GM21447 (cell line): ENCODE measurements around the gene TINCR.
"Not testable (repeated sequence)": the region's sequence is repeated elsewhere in the genome, so short reads cannot be mapped to it uniquely, and the experiment has no call there.

Source experiments
- ATAC-seq: cut with Tn5 transposase; IDR thresholded peaks from one replicate; pipeline ENCODE4 v1.9.1; 2021; ENCODE audit not compliant: unreplicated experiment

TINCR gene

GRCh38 chr19:5561559-5561958, 6.2 kb downstream of the TINCR start:
- no peak for ATAC-seq

- ATAC-seq = no peak
Observed at GRCh38 chr19:5560156-5560555, 7.6 kb downstream of the TINCR start.

GRCh38 chr19:5559804-5560133, 8.0 kb downstream of the TINCR start:
- ATAC-seq = no peak

- ATAC-seq = no peak
Observed at GRCh38 chr19:5558101-5558621, 9.6 kb downstream of the TINCR start.

GRCh38 chr19:5557691-5558090, 10.1 kb downstream of the TINCR start:
- no peak for ATAC-seq

- no peak for ATAC-seq
Observed at GRCh38 chr19:5554828-5555227, 12.9 kb downstream of the TINCR start.

- ATAC-seq = no peak
Observed at GRCh38 chr19:5553892-5554291, 13.9 kb downstream of the TINCR start.

- ATAC-seq = no peak
Observed at GRCh38 chr19:5547881-5548280, 19.9 kb downstream of the TINCR start.

- no peak for ATAC-seq
Observed at GRCh38 chr19:5545984-5546383, 21.8 kb downstream of the TINCR start.

- no peak for ATAC-seq
Observed at GRCh38 chr19:5545051-5545450, 22.7 kb downstream of the TINCR start.

- no peak for ATAC-seq
Observed at GRCh38 chr19:5542665-5543064, 25.1 kb downstream of the TINCR start.

GRCh38 chr19:5541456-5541855, 26.3 kb downstream of the TINCR start:
- ATAC-seq = no peak

- no peak for ATAC-seq
Observed at GRCh38 chr19:5540208-5540607, 27.5 kb downstream of the TINCR start.

GRCh38 chr19:5537870-5538269, 29.9 kb downstream of the TINCR start:
- ATAC-seq = no peak

GRCh38 chr19:5536982-5537579, 30.7 kb downstream of the TINCR start:
- ATAC-seq = not testable (repeated sequence)

- ATAC-seq = no peak
Observed at GRCh38 chr19:5536337-5536894, 31.3 kb downstream of the TINCR start.

GRCh38 chr19:5534787-5535586, 32.8 kb downstream of the TINCR start:
- ATAC-seq = no peak

GRCh38 chr19:5533257-5533656, 34.5 kb downstream of the TINCR start:
- no peak for ATAC-seq

- no peak for ATAC-seq
Observed at GRCh38 chr19:5530701-5531100, 37.1 kb downstream of the TINCR start.

GRCh38 chr19:5526691-5527090, 41.1 kb downstream of the TINCR start:
- ATAC-seq = no peak

GRCh38 chr19:5524081-5524480, 43.7 kb downstream of the TINCR start:
- ATAC-seq = no peak

- ATAC-seq = no peak
Observed at GRCh38 chr19:5522106-5522505, 45.6 kb downstream of the TINCR start.
